A549 (cell line): ENCODE data around the gene OR7C1.

Source experiments
- BHLHE40 ChIP-seq: IDR thresholded peaks from 2 replicates; pipeline ENCODE4 v1.6.1; 2012; ENCODE audit warnings: low read depth, low read length, inconsistent platforms
- CHD2 ChIP-seq: fragments of 150-350 bp; IDR thresholded peaks from 2 replicates; pipeline ENCODE4 v1.6.1; 2014; ENCODE audit warnings: low read length; ENCODE audit not compliant: partially characterized antibody
- CTCF ChIP-seq: fragments of >200 bp; sonication (Bioruptor Twin); formaldehyde crosslinking; IDR thresholded peaks from 3 replicates; pipeline ENCODE4 v1.5.1; 2016
- EP300 ChIP-seq, 2 experiments: fragments of >200 bp; sonication (Bioruptor Twin); formaldehyde crosslinking; IDR thresholded peaks; 2 replicates in 1 of 2; 3 replicates in 1 of 2; pipeline ENCODE4 v1.6.1; 2016 to 2017
- GATA3 ChIP-seq: IDR thresholded peaks from 2 replicates; pipeline ENCODE4 v1.6.1; 2012; ENCODE audit warnings: borderline replicate concordance
- JUN ChIP-seq, 2 experiments: fragments of >200 bp; sonication (Bioruptor Twin); formaldehyde crosslinking; IDR thresholded peaks; 2 replicates in 1 of 2; 3 replicates in 1 of 2; pipeline ENCODE4 v1.6.1; 2016 to 2017
- MAZ ChIP-seq: fragments of 150-350 bp; IDR thresholded peaks from 2 replicates; pipeline ENCODE4 v1.6.1; 2014; ENCODE audit warnings: antibody characterized with exemption, low read depth, low read length, borderline replicate concordance
- POLR2A ChIP-seq: IDR thresholded peaks from 2 replicates; pipeline ENCODE4 v1.6.1; 2012; ENCODE audit warnings: mild to moderate bottlenecking, low read length
- RAD21 ChIP-seq, 2 experiments: fragments of >200 bp in 1 of 2; sonication (Bioruptor Twin) in 1 of 2; formaldehyde crosslinking in 1 of 2; IDR thresholded peaks in 1 of 2; conservative IDR thresholded peaks in 1 of 2; 2 replicates in 1 of 2; 3 replicates in 1 of 2; pipeline ENCODE4 v1.6.1; 2012 to 2018; ENCODE audit warnings: inconsistent platforms in 1 of 2
- ZFP36 ChIP-seq: fragments of 450-650 bp; IDR thresholded peaks from 2 replicates; pipeline ENCODE4 v1.6.1; 2014; ENCODE audit warnings: borderline replicate concordance; ENCODE audit not compliant: partially characterized antibody
- TF ChIP-seq, protein P1 (sequence below): fragments of 450-650 bp; IDR thresholded peaks from 2 replicates; pipeline ENCODE4 v1.6.1; 2014; ENCODE audit warnings: antibody characterized with exemption

DNA sequence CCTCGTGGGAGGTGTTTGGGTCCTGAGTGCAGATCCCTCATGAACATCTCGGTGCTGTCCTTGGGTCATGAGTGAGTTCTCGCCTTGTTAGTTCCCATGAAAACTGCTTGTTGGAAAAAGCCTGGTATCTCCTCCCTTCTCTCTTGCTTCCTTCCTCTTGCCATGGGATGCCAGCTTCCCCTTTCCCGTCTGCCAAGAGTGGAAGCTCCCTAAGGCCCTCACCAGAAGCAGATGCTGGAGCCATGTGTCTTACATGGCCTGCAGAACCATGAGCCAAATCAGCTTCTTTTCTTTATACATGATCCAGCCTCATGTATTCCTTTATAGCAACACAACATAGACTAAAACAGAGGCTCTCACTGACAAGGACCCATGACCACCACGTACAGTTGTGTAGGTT lies 64.8 kb downstream of the OR7C1 start:
- TF ChIP-seq CTCF, result no peak
- no peak for TF ChIP-seq RAD21 (conservative IDR thresholded peaks at IDR 0.05 in 1 of 2, IDR thresholded peaks at IDR 0.05 in 1 of 2)
- no peak for TF ChIP-seq MAZ
- no peak for TF ChIP-seq BHLHE40
- no peak for TF ChIP-seq POLR2A
- no peak for TF ChIP-seq GATA3
- no peak for TF ChIP-seq CHD2
- TF ChIP-seq, protein P1, sequence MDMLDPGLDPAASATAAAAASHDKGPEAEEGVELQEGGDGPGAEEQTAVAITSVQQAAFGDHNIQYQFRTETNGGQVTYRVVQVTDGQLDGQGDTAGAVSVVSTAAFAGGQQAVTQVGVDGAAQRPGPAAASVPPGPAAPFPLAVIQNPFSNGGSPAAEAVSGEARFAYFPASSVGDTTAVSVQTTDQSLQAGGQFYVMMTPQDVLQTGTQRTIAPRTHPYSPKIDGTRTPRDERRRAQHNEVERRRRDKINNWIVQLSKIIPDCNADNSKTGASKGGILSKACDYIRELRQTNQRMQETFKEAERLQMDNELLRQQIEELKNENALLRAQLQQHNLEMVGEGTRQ, result no peak
- no peak for TF ChIP-seq JUN (IDR thresholded peaks at IDR 0.05)
- no peak for TF ChIP-seq EP300 (IDR thresholded peaks at IDR 0.05)
- no peak for TF ChIP-seq ZFP36
